Right forelimb (tissue), 1 donor: Measurements from ENCODE around the gene ZCCHC7.
"Not testable (repeated sequence)": the region's sequence is repeated elsewhere in the genome, so short reads cannot be mapped to it uniquely, and the experiment has no call there.

Source experiments
- DNase-seq: peaks from one replicate; pipeline ENCODE4 v3.0.0-alpha.2; 2018

The ZCCHC7 gene

DNA sequence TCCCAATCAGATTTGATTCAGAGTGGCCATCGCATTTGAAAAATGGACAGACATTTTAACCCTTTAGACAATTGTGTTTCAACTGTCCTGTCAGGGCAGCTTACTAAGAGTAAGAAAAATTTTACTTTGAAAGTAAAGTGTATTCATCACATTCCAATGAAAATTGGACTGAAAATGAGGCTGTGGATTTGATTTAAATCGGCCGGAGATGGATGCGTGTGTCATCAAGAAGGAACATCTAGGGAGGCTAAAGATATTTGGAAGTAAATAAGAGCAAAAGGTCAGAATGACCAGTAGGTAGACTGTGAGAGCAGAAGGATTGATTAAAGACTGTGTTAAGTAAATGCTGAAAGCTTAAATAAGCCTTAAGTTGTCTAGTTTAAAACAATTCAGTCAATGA lies 1.5 kb downstream of the ZCCHC7 start:
- DNase-seq, result no peak

DNA sequence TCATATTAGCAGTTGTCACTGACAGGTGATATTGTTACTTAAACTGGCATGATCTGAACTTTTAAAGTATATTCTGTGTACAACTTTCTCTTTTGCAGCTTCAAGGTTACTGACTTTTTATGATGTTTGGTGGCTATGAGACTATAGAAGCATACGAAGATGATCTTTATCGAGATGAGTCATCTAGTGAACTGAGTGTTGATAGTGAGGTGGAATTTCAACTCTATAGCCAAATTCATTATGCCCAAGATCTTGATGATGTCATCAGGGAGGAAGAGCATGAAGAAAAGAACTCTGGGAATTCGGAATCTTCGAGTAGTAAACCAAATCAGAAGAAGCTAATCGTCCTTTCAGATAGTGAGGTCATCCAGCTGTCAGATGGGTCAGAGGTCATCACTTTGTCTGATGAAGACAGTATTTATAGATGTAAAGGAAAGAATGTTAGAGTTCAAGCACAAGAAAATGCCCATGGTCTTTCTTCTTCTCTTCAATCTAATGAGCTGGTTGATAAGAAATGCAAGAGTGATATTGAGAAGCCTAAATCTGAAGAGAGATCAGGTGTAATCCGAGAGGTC lies 5.9 kb downstream of the ZCCHC7 start:
- DNase-seq, result no peak

DNA sequence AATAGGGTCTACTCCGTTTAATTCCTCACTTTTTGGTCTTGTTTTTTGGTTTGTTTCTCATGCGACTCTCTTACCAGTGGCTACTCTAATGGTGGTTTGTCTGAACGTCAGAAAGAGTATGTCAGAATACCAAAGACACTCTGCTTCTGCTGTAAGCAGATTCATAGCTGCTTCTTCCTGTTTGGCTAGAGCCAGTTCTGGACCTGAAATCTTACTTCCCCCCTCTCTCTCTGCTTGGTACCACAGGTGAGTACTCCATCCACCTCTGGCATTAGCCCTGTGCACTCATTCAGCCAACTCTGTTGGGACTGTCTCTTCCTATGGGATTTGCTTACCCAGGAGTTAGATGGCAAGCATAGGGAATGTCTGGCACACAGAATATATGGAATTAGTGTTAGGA lies 6.6 kb downstream of the ZCCHC7 start:
- DNase-seq, result no peak

DNA sequence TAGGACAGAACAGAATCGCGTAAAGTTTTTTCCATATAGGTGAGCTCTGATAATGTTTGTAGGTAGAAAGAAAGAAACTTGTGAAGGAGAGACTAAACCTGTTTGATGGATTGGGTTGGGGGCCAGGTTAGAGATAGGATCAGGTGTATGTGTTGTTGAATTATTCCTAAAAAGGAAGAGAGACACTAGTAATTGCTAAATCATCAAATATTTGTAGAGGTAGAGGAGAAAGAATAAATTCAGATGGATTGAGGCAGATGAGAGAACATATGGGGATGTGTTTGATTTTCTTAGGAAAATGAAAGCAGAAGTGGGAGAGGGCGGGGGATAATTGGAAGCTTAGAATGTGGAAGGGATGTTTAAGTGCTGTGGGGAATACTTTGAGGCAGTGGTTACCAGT lies 7.7 kb downstream of the ZCCHC7 start:
- no peak for DNase-seq

DNA sequence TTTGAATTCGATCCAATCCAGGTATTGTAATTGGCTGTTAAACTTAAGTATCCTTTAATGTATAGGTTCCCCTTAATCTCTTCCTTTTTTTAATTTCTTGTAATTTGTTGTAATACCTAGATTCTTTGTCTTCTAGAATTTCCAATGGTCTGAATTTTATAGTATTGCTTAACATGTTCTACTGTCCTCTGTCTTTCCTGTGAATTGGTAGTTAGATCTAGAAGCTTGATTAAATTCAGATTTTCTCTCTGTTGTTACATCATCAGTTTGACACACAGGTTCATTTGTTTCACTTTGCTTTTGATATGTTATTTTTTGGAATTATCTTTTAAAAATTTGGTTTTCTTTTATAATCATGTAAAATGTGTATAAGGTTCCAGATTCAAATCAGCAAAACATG lies 13.8 kb downstream of the ZCCHC7 start:
- DNase-seq, result no peak

DNA sequence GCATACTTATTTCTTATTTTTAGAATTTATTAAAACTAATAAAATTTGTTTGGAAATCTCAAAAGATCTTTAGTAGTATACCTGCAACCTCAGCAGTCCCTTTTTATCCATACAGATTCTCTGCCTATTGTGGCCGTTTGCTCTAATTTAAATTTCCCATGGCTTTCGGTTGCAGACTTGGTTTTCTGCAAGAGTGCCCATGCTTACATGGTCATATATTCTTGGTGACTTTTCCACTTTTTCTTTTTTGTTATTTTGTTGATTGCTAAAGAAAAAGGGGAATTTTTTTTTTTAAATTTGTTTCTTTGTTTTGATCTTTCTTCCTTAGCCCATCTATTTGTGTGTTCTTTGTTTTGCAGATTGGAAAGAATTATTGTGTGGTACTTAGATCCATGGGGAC lies 20.6 kb downstream of the ZCCHC7 start:
- no peak for DNase-seq

DNA sequence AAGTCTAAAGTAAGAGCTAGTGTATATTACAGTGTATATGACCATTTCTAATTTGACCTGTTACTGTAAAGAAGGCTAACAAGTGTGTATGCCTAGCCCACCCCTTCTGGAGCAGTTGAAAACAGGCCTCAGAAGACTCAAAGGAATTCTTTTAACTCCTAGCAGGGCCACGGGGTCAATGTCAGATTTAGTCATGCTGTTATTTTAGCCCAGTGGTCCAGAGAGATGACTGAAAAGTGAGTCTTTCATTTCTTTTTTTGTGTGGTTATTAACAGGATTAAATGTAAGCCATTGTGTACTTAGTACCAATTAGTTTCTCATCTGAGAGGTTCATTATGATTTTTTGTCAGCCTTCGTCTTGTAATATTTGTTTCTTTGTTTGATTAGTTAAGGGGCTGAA lies 24.4 kb downstream of the ZCCHC7 start:
- no peak for DNase-seq

DNA sequence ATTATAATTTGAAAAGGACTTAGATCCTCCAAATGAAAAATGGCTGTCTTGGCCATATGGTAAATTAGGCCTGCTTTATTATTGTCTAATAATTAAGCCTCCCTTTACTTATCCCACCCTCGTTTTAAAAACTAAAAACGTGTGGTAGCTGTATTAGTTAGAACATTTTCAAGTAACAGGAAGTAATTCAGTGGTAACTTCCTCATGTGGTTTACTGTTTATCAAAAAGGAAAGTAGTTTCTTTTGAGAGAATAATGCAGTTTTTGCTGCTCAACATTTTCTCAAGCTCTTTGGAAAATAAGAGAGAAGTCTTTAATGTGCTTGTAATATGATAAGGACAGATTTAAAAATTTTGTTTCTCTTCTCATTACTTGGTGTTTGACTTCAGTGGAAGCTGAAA lies 26.0 kb downstream of the ZCCHC7 start:
- no peak for DNase-seq

DNA sequence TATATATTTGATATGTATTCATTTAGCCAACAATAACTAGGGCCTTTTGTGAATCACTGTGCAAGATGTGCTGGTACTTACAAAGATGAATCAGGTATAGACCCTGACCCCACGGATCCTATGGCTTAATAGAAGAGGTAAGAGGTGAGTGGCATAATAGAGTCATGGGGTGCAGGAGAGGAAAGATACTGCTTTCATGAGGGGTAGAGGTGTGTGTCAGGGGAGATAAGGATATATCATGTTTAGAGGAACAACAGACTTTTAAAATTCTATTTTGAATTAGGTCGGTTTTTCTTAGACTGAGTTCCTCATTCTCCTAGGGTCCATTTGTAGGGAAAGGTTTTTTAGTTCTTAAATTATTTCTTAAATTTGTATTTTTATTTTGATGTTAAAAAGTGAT lies 27.8 kb downstream of the ZCCHC7 start:
- DNase-seq, result no peak

DNA sequence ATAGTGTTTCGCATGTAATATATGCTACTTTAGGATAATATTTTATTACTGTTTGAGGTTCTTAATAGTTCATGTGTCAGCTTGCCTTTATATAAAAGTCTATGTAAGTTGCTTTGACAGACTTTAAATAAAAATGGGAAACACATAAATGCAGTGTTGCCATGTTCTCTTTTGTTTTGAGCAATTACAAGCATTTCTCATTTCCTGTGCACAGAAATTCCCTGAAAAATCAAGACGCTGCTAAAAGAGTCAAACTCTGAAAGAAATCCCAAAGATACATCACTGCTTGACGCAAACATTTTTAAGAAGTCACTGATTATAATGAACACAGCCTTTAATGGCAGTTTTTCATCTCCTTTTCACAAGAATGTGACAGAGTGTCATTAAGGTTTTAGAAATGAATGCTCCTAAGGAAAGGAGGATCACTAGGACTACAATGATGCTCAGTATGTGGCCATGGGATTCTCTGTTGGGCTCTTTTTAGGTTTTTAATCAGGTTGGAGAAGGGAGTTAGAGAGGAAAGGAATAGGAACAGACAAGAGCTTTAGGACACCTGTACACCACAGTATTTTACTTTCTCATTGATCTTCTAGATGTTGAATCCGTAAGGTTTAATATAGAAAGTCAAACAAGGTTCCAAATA lies 29.4 kb downstream of the ZCCHC7 start:
- DNase-seq, result no peak

DNA sequence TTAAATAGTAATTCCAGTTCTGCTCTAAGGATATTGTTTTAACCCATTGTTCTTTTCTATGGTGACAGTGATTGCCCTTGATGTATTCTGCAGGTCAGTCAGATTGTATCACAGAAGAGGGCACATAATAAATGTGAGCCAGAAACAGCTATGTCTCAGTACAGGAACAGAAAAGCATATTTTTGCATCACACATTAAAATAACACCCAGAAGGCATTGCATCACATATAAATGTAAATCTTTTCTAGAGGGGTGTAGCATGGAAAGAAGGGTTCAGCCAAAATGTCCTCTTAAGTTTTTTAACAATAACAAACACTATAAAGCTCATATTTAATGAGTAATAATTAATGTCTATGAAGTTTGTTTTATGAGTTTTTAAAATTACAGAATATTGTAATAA lies 30.0 kb downstream of the ZCCHC7 start:
- no peak for DNase-seq

DNA sequence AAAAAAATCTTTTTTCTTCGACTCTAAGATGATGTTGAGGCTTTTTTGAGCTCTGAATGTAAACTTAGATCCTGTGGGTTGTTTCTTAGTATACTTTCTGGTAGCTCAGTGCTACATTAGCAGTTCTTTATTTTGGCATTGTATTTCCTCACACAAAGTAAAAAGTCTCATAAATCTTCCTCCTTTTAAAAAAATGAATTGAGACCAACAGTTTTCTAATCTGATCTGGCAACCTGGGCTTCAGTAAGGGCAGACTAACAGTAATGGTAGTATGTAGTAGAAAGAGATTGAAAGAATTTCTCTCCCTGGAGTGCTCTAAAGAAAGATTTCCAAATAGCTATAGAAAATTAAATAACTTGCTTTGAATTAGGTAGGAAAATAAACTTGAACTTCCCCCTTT lies 31.4 kb downstream of the ZCCHC7 start:
- DNase-seq, result no peak

DNA sequence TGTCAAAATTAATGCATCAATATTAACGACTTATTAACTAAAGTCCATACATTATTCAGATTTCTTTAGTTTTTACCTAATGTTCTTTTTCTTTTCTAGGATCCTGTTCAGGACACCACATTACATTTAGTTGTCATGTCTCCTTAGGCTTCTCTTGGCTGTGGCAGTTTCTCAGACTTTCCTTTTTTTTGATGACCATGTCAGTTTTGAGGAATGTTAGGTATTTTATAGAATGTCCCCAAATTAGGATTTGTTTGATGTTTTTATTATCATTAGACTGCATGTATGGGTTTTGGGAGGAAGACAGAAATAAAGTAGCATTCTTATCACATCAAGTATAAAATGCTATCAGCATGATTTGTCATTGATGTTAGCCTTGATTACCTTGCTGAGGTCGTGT lies 32.0 kb downstream of the ZCCHC7 start:
- no peak for DNase-seq

DNA sequence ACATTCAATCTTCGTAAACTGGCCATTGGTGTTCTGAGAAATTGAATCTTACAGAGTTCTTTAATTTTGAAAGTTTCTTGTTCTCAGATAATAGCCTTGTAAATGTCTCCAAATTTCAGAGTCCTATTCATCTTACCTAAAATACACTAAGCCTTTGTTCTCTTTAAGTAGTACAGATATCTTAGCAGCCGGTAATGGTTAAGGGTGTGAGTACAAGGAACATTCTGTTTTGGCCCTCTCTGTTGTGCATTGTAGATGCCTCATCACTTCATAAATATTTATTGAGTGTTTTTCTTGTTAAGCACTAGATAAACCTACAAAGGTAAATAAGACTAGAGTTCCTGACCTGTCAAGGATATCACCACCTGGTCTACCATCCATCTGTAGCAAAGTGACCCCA lies 35.2 kb downstream of the ZCCHC7 start:
- DNase-seq, result no peak

DNA sequence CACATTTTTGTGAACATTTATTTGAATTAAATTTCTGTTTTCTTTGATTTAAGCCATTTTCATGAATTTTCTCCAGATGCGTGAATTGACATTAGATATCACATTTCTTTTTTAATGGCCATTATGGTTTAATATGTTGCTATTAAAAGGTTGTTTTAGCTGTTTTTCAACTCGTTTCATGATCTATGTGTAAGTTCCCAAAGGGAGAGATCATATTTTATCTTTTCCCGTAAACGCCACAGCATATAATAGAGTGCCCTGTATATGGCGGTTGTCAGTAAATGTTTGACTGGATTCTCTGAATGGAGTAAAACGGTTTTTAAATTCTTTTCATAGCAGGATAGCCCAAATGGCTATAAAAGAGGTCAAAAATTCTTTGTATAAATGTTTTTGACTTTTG lies 35.8 kb downstream of the ZCCHC7 start:
- no peak for DNase-seq

DNA sequence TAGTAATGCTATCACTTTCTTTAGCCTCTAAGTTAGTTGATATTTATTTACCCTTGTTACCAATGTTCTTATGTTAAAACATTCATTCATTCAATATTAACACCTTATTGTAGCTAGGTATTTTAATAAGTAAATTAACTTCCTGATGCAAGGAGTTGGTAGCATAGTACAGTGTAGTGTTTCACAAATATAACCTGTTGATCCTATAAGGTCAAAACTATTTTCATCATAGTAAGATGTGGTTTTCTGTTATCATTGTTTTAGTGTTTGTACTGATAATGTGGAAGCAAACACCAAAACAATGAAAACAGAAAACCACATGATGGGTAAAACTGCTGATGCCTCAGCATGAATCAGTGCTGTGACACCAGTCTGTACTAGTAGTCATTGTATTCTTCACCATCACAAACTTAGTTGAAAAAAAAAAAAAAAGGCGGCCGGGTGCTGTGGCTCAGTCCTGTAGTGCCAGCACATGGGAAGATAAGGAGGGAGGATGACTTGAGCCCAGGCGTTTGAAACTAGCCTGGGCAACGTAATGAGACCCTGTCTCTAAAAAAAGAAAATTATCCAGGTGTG lies 36.5 kb downstream of the ZCCHC7 start:
- DNase-seq, result no peak

DNA sequence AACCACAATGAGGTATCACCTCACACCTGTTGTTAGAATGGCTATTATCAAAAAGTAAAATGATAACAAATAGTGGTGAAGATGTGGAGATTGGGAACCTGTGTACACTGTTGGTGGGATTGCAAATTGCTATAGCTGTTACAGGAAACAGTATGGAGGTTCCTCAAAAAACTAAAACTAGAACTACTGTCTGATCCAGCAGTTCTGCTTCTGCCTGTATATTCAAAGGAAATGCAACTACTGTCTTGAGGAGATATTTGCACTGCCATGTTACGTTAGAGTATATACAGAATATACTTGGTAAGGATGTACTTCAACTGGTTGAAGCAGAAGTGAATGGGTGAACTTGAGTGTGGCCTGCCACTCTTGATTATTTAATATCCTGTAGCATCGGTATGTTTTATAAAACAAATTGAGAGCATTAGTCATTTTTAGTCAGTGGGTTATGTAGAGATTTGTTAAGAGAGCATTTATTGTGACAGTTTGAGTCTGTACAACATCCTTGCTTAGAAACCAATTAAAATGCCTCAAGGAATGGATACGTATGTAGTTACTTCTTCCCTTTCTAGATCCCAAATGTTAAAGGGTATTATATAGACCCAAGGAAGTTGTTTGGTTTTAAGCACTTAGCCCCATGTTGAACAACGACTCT lies 37.5 kb downstream of the ZCCHC7 start:
- no peak for DNase-seq

DNA sequence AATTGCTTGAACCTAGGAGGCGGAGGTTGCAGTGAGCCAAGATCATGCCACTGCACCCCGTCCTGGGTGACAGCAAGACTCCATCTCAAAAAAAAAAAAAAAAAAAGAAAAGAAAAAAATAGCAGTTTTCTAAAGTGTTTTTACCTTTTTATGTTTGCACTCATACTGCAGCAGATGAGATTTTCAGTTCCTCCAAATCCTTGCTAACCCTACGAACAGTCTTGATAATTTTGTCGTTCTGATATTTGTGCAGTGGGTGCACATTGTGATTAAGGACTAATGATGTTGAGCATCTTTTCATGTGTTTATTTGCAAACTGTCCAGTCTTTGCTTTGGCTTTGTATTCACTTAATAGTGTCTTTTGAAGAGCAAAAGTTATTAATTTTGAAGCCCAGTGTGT lies 42.9 kb downstream of the ZCCHC7 start:
- DNase-seq, result no peak

DNA sequence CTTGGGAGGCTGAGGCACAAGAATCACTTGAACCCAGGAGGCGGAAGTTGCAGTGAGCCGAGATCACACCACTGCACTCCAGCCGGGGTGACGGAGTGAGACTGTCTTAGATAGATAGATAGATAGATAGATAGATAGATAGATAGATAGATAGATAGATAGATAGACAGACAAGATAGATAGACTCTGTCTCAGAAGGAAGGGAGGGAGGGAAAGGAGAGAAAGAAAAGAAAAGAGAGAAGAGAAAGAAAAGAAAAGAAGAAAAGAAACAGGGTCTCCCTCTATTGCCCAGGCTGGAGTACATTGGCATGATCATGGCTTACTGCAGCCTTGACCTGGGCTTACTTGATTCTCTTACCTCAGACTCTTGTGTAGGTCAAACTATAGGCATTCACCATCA lies 44.0 kb downstream of the ZCCHC7 start:
- not testable (repeated sequence) for DNase-seq

DNA sequence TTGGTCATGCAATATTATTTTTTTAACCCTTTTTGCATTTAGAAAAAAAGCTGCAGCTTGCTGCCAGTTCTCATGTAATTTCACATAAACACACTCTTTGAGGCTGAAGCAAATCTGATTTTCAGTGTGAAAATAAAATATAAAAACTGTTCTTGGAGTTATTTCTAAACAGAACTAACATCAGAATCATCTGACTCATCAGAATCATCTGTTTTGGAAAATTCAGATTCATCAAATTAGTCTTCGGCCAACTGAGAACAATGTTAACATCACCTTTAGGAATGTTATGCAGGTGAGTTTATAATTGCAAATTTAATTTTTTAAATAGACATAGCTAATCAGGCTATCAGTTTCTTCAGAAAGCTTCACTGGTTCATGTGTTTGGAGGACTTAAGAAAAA lies 45.3 kb downstream of the ZCCHC7 start:
- no peak for DNase-seq

DNA sequence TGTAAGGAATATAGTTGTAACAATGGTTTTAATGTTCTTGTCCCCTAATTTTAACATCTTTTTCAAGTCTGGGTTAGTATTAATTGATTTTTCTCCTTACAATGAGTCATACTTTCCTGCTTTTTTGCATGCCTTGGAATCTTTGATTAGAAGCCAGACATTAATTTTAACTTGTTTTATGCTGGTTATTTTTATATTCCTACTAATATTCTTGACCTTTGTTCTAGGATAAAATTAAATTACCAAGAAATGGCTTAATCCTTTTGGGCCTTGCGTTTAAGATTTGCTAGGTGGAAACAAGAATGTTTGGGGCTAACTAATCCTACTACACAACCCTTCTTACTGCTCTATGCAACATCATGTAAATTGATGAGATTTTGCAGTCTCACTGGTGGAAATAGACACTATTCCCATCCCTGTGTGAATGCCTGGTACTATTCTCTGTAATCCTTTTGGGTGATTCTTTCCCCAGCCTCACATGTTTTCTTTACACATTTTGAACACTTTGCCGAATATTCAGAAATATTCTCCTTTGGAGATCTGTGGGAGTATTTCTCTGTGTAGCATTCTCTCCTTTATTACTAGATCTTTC lies 47.2 kb downstream of the ZCCHC7 start:
- no peak for DNase-seq

DNA sequence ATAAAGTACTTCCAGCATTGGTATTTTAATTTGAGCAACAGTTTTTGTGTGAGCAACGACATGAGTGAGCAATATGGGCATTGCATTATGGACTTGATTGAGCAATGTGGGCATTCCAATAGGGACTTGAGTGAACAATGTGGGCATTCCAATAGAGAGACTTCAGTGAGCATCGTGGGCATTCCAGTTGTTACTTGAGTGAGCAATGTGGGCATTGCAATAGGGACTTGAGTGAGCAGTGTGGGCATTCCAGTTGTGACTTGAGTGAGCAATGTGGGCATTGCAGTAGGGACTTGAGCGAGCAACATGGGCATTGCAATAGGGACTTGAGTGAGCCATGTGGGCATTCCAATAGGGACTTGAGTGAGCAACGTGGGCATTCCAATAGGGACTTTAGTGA lies 52.2 kb downstream of the ZCCHC7 start:
- no peak for DNase-seq

DNA sequence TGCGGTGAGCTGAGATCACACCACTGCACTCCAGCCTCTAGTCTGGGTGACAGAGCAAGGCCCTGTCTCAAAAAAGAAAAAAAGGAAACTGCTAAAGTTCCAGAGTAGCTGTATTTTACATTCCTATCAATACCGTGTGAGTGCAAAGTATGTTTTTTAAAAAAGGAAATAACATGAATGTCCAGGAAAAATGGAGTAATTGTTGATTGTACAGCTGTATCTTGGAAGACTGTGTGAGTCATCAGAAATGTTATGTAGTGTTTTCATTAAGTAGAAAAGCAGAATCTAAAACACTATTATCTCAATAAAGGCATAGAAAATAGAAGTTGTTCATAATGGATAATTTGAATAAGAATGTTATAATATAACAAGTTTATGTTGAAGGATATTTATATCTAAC lies 53.9 kb downstream of the ZCCHC7 start:
- DNase-seq, result no peak

DNA sequence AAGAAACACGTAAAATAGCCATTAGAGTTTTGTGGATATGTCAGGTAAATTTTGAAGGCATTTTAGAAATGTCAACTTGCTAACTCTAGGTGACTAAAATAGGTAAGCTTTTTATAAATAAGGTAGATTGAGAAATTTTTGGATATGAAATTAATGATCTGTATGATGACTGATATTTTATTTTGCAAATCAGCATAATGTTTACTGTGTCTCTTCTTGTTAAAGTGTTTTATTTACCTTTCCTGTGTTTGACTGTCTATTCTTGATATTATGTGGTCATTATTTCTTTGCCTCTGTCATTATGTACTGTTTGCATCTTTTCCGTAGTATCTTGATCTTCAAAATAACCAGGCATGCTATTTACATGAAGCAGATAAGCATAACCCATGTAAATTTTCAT lies 58.4 kb downstream of the ZCCHC7 start:
- DNase-seq, result no peak
